Activated CD8-positive, alpha-beta T cell treated with anti-CD3 and anti-CD28 coated beads, Interleukin-2, amount 10 ng/mL, durations not matched to agents 7 days and 5 days (primary cell): Measurements from ENCODE around the gene SLMAP. TPM values are rescaled to one million over a fixed set of nuclear protein-coding genes. Genes with fewer than 3 reads are reported as not detected.
"Not testable (repeated sequence)": the region's sequence is repeated elsewhere in the genome, so short reads cannot be mapped to it uniquely, and the experiment has no call there.

ENCODE experiments used
- ATAC-seq: fragments of 150-1000 bp; cut with Tn5 transposase; one replicate; pipeline ENCODE4 v1.10.0; 2021; ENCODE audit warnings: moderate library complexity
- CTCF ChIA-PET: fragments of 350-600 bp; sonication (Branson Sonifier 250); formaldehyde crosslinking; loops from one replicate; lab custom pipeline; 2021; ENCODE audit warnings: antibody characterized with exemption; lab: Charles Lee
- POLR2A ChIA-PET: fragments of 350-600 bp; sonication (Branson Sonifier 250); formaldehyde crosslinking; loops from one replicate; lab custom pipeline; 2021; ENCODE audit warnings: antibody characterized with exemption; lab: Charles Lee
- DNase-seq: peaks from one replicate; pipeline ENCODE4 v3.0.0-alpha.2; 2020
- H3K27ac Mint-ChIP-seq: one replicate; pipeline ENCODE4 v1.8.0; 2021; ENCODE audit warnings: mild to moderate bottlenecking, mixed read lengths
- H3K27me3 Mint-ChIP-seq: one replicate; pipeline ENCODE4 v1.8.0; 2021; ENCODE audit warnings: low read depth, mixed read lengths
- H3K36me3 Mint-ChIP-seq: one replicate; pipeline ENCODE4 v1.8.0; 2021; ENCODE audit warnings: low read depth, mixed read lengths
- H3K4me1 Mint-ChIP-seq: one replicate; pipeline ENCODE4 v1.8.0; 2021; ENCODE audit warnings: low read depth, mixed read lengths
- H3K4me3 Mint-ChIP-seq: one replicate; pipeline ENCODE4 v1.8.0; 2021; ENCODE audit warnings: mild to moderate bottlenecking, mixed read lengths
- H3K9me3 Mint-ChIP-seq: one replicate; pipeline ENCODE4 v1.8.0; 2022; ENCODE audit warnings: mixed read lengths; ENCODE audit not compliant: insufficient read depth
- total RNA-seq, 2 experiments: library from RNA; stranded (reverse); gene quantifications; one replicate each; pipeline ENCODE4 v1.2.3, GENCODE V29; 2021

Gene SLMAP
- total RNA-seq, 2 experiments from 2014 or later = 63.0 to 65.1 TPM

DNA sequence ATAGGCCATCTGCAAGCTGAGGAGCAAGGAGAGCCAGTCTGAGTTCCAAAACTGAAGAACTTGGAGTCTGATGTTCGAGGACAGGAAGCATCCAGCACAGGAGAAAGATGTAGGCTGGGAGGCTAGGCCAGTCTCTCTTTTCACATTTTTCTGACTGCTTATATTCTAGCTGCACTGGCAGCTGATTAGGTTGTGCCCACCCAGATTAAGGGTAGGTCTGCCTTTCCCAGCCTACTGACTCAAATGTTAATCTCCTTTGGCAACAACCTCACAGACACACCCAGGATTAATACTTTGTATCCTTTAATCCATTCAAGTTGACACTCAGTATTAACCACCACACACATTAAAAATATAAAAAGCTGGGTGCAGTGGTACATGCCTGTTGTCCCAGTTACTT lies 113.0 kb downstream of the SLMAP start:
- CTCF ChIA-PET, H3K9me3 Mint-ChIP-seq, ATAC-seq, POLR2A ChIA-PET, H3K4me1 Mint-ChIP-seq, H3K4me3 Mint-ChIP-seq, H3K27ac Mint-ChIP-seq, DNase-seq, H3K27me3 Mint-ChIP-seq: not testable (repeated sequence)
- H3K36me3 Mint-ChIP-seq = peaks cover 26% of the 10 kb centered on the region

DNA sequence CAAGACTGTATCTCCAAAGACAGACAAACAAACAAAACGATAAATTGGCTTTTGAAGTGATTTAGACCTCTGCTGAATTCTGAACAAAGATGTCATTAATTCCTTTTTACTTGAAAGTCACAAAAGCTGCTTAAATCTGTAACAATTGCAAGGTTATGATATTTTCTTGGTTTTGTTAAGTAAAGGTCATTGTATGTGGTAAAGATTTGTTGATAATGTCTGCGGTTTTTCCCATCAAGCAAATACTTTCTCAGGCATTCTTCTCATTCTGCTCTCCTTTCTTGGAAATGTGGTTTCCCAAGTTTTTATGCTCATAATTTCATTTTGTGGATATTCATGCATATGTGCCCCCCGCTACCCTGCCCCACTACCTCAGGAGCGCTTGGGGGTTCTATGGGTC lies 116.5 kb downstream of the SLMAP start:
- POLR2A ChIA-PET = no interaction called here
- no peaks in the 10 kb centered on the region for H3K4me1 Mint-ChIP-seq
- no peaks in the 10 kb centered on the region for H3K9me3 Mint-ChIP-seq

DNA sequence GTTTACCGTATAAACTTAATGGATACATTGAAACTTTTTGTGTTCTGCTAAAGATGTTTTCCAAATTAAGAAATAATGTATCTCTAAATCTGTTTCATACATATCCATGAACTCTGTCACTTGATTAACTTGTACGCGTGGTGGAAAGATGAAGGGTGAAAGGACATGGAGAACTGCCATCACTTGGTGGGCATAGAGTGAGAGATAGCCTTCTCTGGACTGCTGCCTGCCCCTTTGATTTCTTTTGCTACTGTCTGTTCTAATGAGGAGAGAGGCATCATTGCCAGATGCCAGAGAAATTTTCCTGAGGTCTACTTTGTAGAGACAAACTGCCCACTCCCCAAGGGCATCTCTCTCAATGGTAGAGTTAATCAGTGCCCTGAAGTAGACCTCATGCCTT lies 120.5 kb downstream of the SLMAP start:
- Mint-ChIP-seq H3K27ac (no peak overlapping the region), H3K36me3 (peaks cover 11% of the 10 kb centered on the region), H3K4me1 (no peaks in the 10 kb centered on the region), H3K27me3 (no peaks in the 10 kb centered on the region), H3K9me3 (no peaks in the 10 kb centered on the region), H3K4me3 (no peak overlapping the region)
- CTCF ChIA-PET = no interaction called here
- DNase-seq (no peak), ATAC-seq (no peak)
- POLR2A ChIA-PET = no interaction called here

More for the DNA sequence above, 116.5 kb downstream of the SLMAP start:
- CTCF ChIA-PET = interaction anchor here (1.0 to 1.5 kb wide), 2 partner anchors 14 to 30 kb away, joined by 3 to 4 read pairs; no protein-coding TSS in a partner anchor
- H3K36me3 Mint-ChIP-seq = peaks cover 15% of the 10 kb centered on the region
- ATAC-seq (no peak), DNase-seq (no peak)
- H3K4me3 Mint-ChIP-seq = no peak overlapping the region
- no peak overlapping the region for H3K27ac Mint-ChIP-seq
- no peaks in the 10 kb centered on the region for H3K27me3 Mint-ChIP-seq

GRCh38 chr3:57877116-57877515 lies 121.0 kb downstream of the SLMAP start:
- DNase-seq (no peak), ATAC-seq (no peak)
- Mint-ChIP-seq H3K4me1 (no peaks in the 10 kb centered on the region), H3K27ac (no peak overlapping the region), H3K27me3 (no peaks in the 10 kb centered on the region), H3K36me3 (peaks cover 10% of the 10 kb centered on the region), H3K9me3 (no peaks in the 10 kb centered on the region), H3K4me3 (no peak overlapping the region)
- ChIA-PET POLR2A (interaction anchor here (0.6 kb wide), 1 partner anchor 8 kb away, joined by 4 read pairs; no protein-coding TSS in a partner anchor), CTCF (no interaction called here)

- POLR2A ChIA-PET, DNase-seq, H3K4me1 Mint-ChIP-seq, H3K4me3 Mint-ChIP-seq, H3K27me3 Mint-ChIP-seq, CTCF ChIA-PET, H3K27ac Mint-ChIP-seq, ATAC-seq, H3K9me3 Mint-ChIP-seq: not testable (repeated sequence)
- peaks cover 13% of the 10 kb centered on the region for H3K36me3 Mint-ChIP-seq
Measured at GRCh38 chr3:57884436-57884835, 128.3 kb downstream of the SLMAP start.

GRCh38 chr3:57889807-57890206 lies 133.7 kb downstream of the SLMAP start:
- ATAC-seq (no peak), DNase-seq (no peak)
- peaks cover 15% of the 10 kb centered on the region for H3K36me3 Mint-ChIP-seq
- no peaks in the 10 kb centered on the region for H3K9me3 Mint-ChIP-seq
- no peak overlapping the region for H3K4me3 Mint-ChIP-seq
- no peaks in the 10 kb centered on the region for H3K27me3 Mint-ChIP-seq
- POLR2A ChIA-PET = no interaction called here
- H3K27ac Mint-ChIP-seq = no peak overlapping the region
- H3K4me1 Mint-ChIP-seq = no peaks in the 10 kb centered on the region
- CTCF ChIA-PET = no interaction called here

GRCh38 chr3:57890874-57891273 lies 134.8 kb downstream of the SLMAP start:
- POLR2A ChIA-PET = no interaction called here

GRCh38 chr3:57892423-57892822 lies 136.3 kb downstream of the SLMAP start:
- Mint-ChIP-seq H3K4me1 (no peaks in the 10 kb centered on the region), H3K27ac (no peak overlapping the region), H3K27me3 (no peaks in the 10 kb centered on the region), H3K9me3 (no peaks in the 10 kb centered on the region), H3K36me3 (peaks cover 14% of the 10 kb centered on the region), H3K4me3 (no peak overlapping the region)
- ATAC-seq (no peak), DNase-seq (no peak)
- CTCF ChIA-PET = no interaction called here
- POLR2A ChIA-PET = no interaction called here

More at GRCh38 chr3:57890874-57891273, 134.8 kb downstream of the SLMAP start:
- Mint-ChIP-seq H3K9me3 (no peaks in the 10 kb centered on the region), H3K27me3 (no peaks in the 10 kb centered on the region), H3K27ac (no peak overlapping the region), H3K36me3 (peaks cover 14% of the 10 kb centered on the region), H3K4me3 (no peak overlapping the region), H3K4me1 (no peaks in the 10 kb centered on the region)
- ATAC-seq (no peak), DNase-seq (no peak)
- CTCF ChIA-PET = no interaction called here

- Mint-ChIP-seq H3K4me3 (no peak overlapping the region), H3K36me3 (peaks cover 16% of the 10 kb centered on the region), H3K4me1 (no peaks in the 10 kb centered on the region), H3K9me3 (no peaks in the 10 kb centered on the region), H3K27ac (no peak overlapping the region), H3K27me3 (no peaks in the 10 kb centered on the region)
- DNase-seq (no peak), ATAC-seq (no peak)
- CTCF ChIA-PET = no interaction called here
- POLR2A ChIA-PET = no interaction called here
Measured at GRCh38 chr3:57893156-57893555, 137.0 kb downstream of the SLMAP start.

- Mint-ChIP-seq H3K36me3 (peaks cover 16% of the 10 kb centered on the region), H3K4me3 (no peak overlapping the region), H3K27ac (no peak overlapping the region), H3K27me3 (no peaks in the 10 kb centered on the region), H3K9me3 (no peaks in the 10 kb centered on the region), H3K4me1 (no peaks in the 10 kb centered on the region)
- ChIA-PET CTCF (no interaction called here), POLR2A (no interaction called here)
- ATAC-seq (no peak), DNase-seq (no peak)
Measured at GRCh38 chr3:57893668-57894067, 137.6 kb downstream of the SLMAP start.

DNA sequence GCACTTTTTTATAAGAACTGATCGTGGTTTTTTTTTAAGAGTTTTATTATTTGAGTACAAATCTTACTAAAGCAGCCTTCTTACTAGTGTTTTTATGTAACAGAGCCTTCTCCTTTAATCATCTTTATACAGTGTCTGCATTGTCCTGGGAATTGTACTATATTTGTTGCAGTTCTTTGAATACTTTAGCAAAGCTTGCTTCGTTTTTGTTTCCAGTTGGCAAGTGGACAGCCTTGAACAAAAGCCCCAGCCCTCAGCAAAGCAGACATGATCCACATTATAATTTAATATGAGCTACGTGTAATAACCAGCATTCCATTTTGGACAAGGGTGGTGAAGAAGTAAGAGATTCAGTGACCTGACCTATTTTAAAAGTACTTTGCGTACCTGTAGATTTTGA lies 139.9 kb downstream of the SLMAP start:
- H3K9me3 Mint-ChIP-seq = no peaks in the 10 kb centered on the region
- H3K4me3 Mint-ChIP-seq = no peak overlapping the region
- no peaks in the 10 kb centered on the region for H3K27me3 Mint-ChIP-seq
- H3K4me1 Mint-ChIP-seq = no peaks in the 10 kb centered on the region
- ATAC-seq (no peak), DNase-seq (no peak)
- ChIA-PET POLR2A (no interaction called here), CTCF (no interaction called here)
- H3K27ac Mint-ChIP-seq = no peak overlapping the region
- H3K36me3 Mint-ChIP-seq = peaks cover 29% of the 10 kb centered on the region

DNA sequence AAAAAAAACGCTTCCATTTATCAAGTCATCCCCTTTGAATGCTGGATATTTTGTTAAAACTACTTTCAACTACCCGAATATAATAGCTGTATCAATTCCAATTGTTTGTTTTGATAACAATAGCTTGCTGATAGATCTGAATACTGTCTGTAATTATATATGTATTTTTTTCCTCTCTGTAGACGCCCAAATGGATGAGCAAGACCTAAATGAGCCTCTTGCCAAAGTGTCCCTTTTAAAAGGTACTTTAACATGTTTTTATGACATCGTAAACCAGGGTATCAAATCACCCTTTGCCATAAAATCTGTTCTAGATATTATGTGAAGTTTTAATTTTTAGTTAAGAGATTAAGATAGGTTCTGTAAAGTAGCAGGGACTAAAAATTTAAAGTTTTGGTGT lies 140.6 kb downstream of the SLMAP start:
- ChIA-PET POLR2A (no interaction called here), CTCF (no interaction called here)
- DNase-seq (no peak), ATAC-seq (no peak)
- Mint-ChIP-seq H3K4me3 (no peak overlapping the region), H3K4me1 (no peaks in the 10 kb centered on the region), H3K9me3 (no peaks in the 10 kb centered on the region), H3K36me3 (peaks cover 34% of the 10 kb centered on the region), H3K27me3 (no peaks in the 10 kb centered on the region), H3K27ac (no peak overlapping the region)

- H3K9me3 Mint-ChIP-seq = no peaks in the 10 kb centered on the region
- no peaks in the 10 kb centered on the region for H3K27me3 Mint-ChIP-seq
- DNase-seq (no peak), ATAC-seq (no peak)
- POLR2A ChIA-PET = no interaction called here
- H3K4me1 Mint-ChIP-seq = no peaks in the 10 kb centered on the region
- H3K27ac Mint-ChIP-seq = no peak overlapping the region
- no peak overlapping the region for H3K4me3 Mint-ChIP-seq
- peaks cover 38% of the 10 kb centered on the region for H3K36me3 Mint-ChIP-seq
- CTCF ChIA-PET = interaction anchor here (1.4 kb wide), 1 partner anchor 12 kb away, joined by 4 read pairs; no protein-coding TSS in a partner anchor
Measured at GRCh38 chr3:57900786-57901185, 144.7 kb downstream of the SLMAP start.
